Ovary (tissue), 3 donors: ENCODE measurements around the gene ATP5PF.

Experiments used
- CTCF ChIP-seq, 3 donors: fragments of 450-650 bp in 2 of 3; fragments of 200-600 bp in 1 of 3; IDR thresholded peaks; one replicate each; pipeline versions ENCODE4 v1.5.1 to v1.8.0; 2016 to 2022; ENCODE audit warnings: antibody characterized with exemption in 3 of 3, mild to moderate bottlenecking in 1 of 3
- EP300 ChIP-seq: sonication (generic); formaldehyde crosslinking; IDR thresholded peaks from one replicate; pipeline ENCODE4 v1.6.1; 2017; ENCODE audit warnings: antibody characterized with exemption
- donor health status: DM: no; HTN: no; CAD: no.

GRCh38 chr21:25734904-25735645 lies at the start of gene ATP5PF, which contains the start of gene GABPA:
- TF ChIP-seq CTCF (IDR thresholded peaks at IDR 0.05), result peak in 2 of 3 donors; percentile 26
- peak; percentile 56 for TF ChIP-seq EP300
